Measurements from ENCODE around the gene GRK2.
A peak's percentile ranks its signal among the peaks of the same experiment; 100 is the strongest.
"Not testable (repeated sequence)": the region's sequence is repeated elsewhere in the genome, so short reads cannot be mapped to it uniquely, and the experiment has no call there.

GRK2 gene

GRCh38 chr11:67254798-67255197 is 11.5 kb upstream of the GRK2 start:
- no peak for ATAC-seq

DNA sequence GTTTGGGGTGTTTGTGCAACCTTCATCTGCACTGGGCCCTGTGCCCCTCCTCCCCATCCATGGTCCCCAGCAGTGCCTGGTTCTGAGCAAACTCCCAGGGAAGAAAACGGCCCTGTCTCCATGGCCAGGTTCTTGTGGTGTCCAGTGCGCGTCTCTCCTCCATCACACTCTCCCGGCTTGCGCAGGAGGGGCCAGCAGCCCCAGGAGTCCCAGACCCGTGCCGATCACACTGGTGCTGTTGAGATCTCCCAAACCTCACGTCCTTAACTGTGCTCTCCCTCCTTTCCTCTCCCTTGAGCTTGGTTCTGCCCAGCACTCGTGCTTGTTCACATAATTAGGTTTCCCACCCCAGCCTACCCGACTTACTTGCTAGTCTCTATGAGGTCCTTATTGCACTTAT is 10.9 kb upstream of the GRK2 start:
- no peak for ATAC-seq

- ATAC-seq, result peak in 1 of 2 donors; percentile 29
These were observed 10.4 kb upstream of the GRK2 start for GRCh38 chr11:67255864-67256263.

- no peak for ATAC-seq
These were observed 9.7 kb upstream of the GRK2 start for GRCh38 chr11:67256477-67257135.

- ATAC-seq, result no peak
These were observed 5.9 kb upstream of the GRK2 start for GRCh38 chr11:67260406-67260805.

- not testable (repeated sequence) for ATAC-seq
These were observed 5.2 kb upstream of the GRK2 start for GRCh38 chr11:67260885-67261639.

GRCh38 chr11:67261640-67261945 is 4.7 kb upstream of the GRK2 start:
- no peak for ATAC-seq

DNA sequence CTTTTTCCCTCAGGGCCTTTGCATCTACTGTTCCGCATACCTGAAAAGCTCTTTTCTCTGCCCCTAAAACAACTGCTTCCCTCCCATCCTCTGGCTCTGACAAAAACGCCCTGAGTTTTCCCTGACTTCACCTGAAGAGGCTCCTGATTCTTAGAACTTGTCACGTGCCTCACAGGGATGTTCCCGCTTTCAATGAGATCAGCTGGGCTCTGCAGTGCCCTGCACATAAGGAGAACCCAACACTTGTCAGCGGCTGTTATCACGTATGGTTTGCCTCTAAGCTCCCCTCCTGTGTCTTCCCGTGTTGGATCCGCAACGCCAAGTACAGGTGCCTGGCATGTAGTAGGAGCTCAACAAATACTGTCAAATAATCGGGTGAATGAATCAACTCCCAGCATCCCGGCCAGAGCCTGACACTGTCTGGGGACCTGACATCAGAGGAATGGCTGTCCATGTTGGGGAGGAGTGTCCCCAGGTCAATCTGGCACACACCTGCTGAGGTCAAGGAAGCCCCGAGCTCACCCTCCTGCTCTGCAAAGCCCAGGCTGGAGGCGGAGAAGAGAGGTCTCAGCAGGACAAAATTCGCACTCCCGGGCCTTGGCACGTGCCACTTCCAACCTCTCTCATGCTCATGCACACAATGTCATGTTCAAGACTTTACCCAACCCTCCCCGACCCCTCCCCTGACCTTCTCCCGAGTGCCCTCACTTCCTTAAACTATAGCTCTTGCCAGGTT is 4.2 kb upstream of the GRK2 start:
- no peak for ATAC-seq

- peak; percentile 52 to 58 for ATAC-seq
These were observed 3.3 kb upstream of the GRK2 start for GRCh38 chr11:67262731-67263675.

DNA sequence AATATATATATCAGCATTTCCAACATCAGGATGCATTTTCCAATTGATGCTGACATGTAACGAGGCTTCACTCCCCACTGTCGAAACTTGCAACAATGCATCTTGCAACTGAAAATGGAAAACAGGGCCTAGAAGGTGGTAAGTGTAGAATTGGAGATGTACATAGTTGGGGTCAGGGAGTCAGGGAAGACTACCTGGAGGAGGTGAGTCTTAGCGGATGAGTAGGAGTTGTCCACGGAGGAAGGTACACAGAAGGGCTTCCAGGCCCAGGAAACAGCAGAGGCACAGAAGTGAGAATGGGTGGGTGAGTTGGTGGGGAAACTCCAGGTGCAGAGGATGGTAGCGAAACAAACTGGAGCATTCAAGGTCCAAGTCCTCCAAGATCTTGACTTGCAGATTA is 2.0 kb upstream of the GRK2 start:
- no peak for ATAC-seq

- ATAC-seq, result no peak
These were observed 1.2 kb upstream of the GRK2 start for GRCh38 chr11:67264877-67265632.

GRCh38 chr11:67265633-67266448 is 432 bp upstream of the GRK2 start:
- peak; percentile 51 to 52 for ATAC-seq

GRCh38 chr11:67267188-67268080 is 1.2 kb downstream of the GRK2 start:
- no peak for ATAC-seq

DNA sequence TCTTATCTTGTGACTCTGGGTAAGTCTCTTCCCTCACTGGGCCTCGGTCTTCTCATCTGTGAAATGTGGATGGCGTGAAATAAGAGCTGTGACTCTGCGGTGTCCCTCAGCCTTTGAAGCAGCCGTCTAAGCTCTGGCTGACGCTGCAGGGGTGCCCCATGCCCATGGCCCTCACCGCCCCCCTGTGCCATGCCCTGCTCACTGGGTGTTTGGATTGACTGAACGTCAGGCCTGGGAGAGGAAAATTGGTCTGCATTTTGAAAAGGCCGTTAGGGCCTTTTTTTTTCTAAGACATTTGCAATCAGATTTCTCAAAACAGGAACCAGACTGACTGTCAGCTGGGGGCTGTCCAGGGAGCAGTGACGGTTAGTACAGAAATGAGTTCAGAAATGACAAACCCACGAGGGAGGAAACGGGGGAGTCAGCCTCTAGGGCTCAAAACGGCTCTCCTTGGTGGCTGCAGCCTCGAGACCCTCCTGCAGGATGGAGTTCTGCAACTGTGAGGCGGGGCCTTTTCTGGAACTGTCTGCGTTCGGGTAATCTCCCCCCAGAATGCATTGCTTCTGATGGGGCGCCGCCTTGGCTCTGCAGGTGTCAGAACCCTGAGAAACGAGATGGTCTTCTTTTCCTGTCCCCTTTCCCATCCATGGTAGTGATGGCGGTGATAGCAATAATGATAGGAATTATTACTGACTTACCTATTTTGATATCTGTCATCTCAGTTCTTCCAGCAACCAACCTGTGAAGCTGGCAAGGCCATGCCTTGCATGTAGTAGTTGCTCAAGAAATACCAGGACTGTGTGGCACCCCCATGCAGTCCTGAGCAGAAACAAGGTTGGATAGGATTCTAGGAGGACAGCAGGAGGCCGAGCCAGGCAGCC is 2.0 kb downstream of the GRK2 start:
- ATAC-seq, result peak; percentile 64 to 68

DNA sequence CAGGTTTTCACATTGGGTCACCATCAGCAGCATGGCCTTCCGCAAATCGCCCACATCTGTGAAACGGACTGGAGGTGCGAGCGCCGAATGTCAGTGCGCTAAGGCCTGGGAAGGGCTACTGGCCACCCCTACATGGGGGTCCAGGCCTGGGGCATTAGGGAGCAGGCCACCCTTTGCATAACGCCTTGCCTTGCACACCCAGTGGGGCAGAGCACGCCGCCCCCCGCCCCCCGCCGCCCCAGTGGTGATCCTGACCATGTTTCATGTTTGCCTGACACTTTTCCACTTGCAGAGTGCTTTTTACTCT is 2.6 kb downstream of the GRK2 start:
- no peak for ATAC-seq

DNA sequence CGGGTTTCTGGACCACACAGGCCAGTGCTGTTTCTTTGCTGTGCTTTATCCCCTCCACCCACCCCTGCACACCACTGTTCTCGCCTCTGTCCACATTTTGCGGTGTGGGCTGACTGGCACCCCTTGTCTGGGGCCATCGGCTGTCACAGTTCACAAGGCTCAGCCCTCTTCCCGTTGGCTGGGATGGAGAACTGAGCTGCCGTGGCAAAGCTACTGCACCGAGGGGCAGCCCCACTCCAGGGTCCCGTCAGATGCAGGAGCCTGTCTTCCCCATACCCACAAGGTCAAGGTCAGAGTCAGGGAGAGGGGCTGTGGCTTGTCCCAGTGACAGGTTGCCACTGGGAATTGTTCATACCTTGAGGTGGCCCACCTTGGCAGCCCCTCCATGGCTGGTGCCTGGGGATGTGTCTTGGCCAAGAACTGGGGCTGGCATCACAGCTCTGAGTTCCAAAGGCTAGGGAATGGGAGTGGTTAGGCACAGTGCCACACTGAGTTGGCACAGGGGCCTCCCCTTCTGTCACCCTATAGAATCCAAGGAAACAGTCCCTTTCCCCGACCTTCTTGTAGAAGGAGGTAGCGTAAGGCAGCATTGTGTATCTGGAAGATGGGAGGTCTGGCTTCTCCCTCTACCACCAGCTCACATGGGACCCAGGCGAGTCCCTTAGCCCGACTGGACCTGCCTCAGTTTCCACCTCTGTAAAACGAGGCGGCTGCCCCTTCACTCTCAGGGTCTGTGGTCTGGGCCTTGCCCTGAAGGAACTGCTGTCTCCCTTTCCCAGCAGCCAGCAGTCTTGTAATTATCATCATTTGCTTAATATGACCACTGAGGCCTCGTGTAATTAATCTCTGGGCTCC is 3.4 kb downstream of the GRK2 start:
- no peak for ATAC-seq

DNA sequence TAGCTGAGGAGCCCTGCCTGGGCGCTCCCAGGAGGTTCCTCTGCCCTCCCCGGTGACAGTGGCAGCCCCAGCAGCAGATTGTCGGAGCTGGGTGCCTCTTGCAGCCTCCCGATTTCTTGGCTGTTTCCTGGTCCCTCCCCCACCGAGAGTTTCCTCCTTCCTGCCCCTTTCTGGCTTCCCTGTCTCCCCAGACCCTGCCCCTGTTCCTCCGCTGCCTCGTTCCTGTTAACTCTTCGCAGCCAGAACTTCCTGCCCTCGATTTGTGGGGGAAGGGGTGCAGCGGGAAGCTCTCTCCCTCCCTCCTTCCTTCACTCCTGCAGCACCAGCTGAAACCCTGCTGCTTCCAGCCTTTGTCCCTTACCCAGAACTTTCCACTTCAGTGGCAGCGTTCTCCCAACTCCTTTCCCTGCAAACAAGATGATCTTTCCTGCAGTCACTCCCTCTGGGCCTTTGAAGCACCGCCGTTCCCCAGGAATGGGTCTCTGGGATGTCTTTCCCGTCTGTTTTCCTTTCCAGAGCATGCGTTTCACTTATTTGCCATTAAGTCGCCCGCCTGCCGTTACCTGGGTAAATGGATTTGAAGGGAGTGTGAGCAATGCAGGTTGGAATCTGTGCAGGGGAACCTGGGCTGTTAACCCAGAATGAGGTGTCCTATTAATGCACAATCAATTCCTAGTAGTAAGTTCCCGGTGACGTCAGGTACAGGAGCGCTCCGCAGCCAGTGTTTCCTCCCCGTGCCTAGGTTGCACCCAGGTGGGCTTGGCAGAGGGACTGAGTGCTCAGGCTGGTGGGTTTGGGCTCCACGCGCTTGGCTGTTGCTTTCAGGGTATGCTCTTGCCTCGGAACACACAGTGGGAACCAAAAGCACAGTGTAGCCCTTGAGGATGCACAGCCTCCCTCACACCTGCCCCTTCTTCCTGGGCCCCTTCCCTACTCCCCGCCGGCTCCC is 4.3 kb downstream of the GRK2 start:
- no peak for ATAC-seq
